Adrenal gland (tissue), 5 donors: Measurements from ENCODE around the gene PARP6.

ENCODE experiments used
- POLR2A ChIP-seq, 2 donors: fragments of 450-650 bp; IDR thresholded peaks; one replicate each; pipeline ENCODE4 v1.6.1; 2017; ENCODE audit warnings: antibody characterized with exemption in 2 of 2, mild to moderate bottlenecking in 2 of 2, moderate library complexity in 1 of 2
- TF ChIP-seq, protein P1 (sequence below), 6 experiments: fragments of 450-650 bp in 4 of 6; fragments of 200-600 bp in 2 of 6; sonication (generic) in 1 of 6; IDR thresholded peaks; 1 replicate in 5 of 6; 2 replicates in 1 of 6; pipeline versions ENCODE4 v1.5.1 to v1.8.0; 2016 to 2021; ENCODE audit warnings: antibody characterized with exemption in 6 of 6, mild to moderate bottlenecking in 2 of 6, moderate library complexity in 1 of 6
- donor health status: DM: no; HTN: no; CAD: no.

DNA sequence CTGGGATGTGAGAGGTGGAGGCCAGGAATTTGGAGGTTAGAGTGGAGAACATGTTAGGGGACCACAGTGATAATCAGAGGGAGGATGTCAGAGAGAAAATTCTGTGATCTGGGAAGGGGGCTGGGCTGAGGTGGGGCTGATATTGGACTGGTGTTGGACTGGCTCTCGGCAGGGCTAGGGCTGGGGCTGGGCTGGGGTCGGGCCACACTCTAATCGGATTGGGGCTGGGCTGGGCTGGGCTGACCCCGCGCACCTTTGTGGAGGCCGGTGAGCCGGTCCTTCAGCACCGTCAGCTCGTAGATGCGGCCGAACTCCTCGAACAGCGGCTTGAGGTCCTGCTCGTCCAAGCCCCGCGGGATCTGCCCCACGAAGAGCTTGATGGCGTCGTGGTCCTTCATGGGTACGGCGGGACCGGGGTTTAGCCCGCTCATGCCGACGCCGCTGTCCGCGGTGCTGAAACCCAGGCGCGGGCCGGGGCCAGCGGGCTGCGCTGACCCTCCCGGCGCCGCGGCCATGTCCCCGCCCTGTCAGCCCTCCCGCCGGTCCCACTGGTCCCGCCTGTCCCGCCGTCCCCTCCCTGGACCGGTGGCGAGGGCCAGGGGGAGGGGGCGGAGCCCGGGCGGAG is 47.1 kb upstream of the PARP6 start:
- TF ChIP-seq, protein P1, sequence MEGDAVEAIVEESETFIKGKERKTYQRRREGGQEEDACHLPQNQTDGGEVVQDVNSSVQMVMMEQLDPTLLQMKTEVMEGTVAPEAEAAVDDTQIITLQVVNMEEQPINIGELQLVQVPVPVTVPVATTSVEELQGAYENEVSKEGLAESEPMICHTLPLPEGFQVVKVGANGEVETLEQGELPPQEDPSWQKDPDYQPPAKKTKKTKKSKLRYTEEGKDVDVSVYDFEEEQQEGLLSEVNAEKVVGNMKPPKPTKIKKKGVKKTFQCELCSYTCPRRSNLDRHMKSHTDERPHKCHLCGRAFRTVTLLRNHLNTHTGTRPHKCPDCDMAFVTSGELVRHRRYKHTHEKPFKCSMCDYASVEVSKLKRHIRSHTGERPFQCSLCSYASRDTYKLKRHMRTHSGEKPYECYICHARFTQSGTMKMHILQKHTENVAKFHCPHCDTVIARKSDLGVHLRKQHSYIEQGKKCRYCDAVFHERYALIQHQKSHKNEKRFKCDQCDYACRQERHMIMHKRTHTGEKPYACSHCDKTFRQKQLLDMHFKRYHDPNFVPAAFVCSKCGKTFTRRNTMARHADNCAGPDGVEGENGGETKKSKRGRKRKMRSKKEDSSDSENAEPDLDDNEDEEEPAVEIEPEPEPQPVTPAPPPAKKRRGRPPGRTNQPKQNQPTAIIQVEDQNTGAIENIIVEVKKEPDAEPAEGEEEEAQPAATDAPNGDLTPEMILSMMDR (IDR thresholded peaks at IDR 0.05), result no peak
- TF ChIP-seq POLR2A (IDR thresholded peaks at IDR 0.05), result peak in 1 of 2 donors; percentile 28
